NCI-H2107 treated with DMSO at 0.1 percent for 48 hours (cell line): ENCODE measurements around the gene ZDHHC14.
A peak's percentile ranks its signal among the peaks of the same experiment; 100 is the strongest.

ENCODE experiments used
- DNase-seq: peaks from one replicate; lab custom pipeline; 2025; ENCODE audit not compliant: unreplicated experiment; lab: John Stamatoyannopoulos, UW

ZDHHC14 gene

DNA sequence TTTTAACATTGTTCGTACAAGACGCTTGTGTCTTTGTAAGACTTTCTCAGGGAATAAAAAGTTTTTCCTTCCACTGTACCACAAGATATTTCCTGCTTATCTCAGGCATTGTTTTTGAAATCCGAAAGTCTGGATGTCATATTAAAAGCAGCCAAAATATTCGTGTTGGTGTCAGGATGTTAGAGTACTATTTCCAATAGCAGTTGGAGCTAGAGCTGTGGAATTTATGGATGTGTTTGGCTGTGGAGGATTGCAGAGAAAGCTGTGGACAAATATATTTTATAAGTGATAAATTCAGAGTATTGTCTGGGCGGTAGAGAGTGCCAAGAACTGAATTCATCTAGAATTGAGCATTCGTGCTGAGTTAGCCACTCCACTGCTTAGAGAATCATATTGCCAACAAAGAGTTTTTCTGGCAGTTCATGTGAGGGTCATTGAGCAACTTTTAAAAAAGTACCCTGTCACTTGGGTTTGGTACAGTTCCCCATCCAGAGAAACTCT lies 57.7 kb downstream of the ZDHHC14 start:
- DNase-seq = no peak

DNA sequence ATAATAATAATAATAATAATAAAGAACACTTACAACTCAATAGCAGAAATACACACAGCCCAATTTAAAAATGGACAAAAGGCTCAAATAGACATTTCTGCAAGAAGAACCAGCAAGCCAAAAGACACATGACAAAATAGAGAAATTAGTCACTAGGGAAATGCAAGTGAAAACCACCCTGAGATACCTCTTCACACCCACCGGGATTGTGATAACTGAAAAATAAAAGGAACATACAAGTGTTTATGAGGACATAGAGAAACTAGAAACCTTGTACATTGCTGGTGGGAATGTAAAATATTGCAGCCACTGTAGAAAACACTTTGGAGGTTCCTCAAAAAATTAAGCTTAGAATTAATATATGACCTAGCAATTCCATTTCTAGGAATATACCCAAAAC lies 59.2 kb downstream of the ZDHHC14 start:
- DNase-seq = no peak

DNA sequence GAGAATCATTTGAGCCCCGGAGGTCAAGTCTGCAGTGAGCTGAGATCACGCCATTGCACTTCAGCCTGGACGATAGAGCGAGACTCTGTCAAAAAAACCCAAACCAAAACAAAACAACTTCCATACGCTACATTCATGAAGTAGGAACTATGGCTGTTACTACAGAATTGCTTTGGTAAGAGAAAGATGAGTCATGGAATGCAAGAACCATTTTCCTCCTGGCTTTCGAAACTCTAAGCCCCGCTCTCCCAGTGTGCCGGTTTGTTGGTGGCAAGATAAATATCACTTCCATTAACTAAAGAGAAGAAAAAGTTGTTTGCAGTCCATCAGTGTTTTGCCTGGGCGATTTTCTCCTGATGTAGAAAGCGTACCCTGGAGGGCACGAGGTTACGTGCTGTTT lies 61.3 kb downstream of the ZDHHC14 start:
- DNase-seq = no peak

DNA sequence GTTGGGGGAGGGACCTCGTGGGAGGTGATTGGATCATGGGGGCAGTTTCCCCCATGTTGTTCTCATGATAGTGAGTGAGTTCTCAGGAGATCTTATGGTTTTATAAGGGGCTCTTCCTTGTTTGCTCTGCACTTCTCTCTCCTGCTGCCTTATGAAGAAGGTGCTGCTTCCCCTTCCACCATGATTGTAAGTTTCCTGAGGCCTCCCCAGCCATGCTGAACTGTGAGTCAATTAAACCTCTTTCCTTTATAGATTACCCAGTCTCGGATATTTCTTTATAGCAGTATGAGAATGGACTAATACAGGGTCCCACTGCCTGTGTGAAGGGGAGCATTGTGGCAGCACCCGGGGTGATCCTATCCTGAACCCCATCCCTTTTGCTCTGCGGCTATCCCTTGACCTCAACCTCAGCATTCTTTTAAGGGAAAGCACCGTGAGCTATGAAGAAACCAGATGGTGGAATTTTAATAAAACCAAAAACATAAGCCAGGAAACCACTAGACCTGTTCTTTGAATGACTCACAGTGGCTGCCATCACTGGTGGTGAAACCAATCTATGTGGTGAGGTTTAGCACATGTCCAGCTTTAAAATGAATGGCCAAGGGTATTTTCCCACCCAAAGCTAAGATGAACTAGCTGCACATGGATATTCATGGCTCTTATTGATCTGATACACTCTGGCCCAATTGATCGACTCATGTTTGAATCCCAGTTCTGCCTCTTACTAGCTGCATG lies 62.2 kb downstream of the ZDHHC14 start:
- no peak for DNase-seq

DNA sequence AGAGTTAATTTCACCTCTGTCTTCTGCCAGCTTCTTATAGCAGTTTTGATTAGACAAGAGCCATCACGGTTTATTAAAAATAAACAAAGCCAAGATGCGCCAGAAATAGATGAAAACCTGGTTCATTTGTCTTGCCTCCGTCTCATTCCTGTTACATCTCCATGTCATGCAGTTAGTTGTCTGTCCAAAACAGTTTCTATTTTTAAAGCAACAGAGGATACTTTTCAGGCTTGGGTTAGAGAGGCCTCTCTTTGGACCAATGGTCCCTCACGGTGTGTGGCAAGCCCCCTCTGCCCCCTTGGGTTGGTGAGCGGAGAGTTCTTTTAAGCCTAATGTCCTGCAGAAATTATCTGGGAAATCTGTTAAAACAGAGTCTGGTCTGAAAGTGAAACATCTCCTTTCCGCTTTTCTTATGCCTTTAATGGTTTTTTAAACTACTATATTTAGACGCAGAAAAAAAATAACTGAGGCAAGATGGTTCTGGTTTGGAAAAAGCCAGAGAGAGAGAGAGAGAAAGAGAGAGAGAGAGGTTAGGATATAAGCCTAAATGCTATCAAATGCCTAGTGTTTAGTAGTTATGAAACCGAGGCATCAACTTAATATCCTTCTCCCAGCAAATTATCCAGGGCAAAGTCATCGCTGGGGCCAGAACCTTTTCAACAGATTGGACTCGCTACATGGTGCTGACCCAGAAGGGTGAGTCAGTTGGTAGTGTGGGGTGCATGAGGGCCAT lies 64.5 kb downstream of the ZDHHC14 start:
- no peak for DNase-seq

DNA sequence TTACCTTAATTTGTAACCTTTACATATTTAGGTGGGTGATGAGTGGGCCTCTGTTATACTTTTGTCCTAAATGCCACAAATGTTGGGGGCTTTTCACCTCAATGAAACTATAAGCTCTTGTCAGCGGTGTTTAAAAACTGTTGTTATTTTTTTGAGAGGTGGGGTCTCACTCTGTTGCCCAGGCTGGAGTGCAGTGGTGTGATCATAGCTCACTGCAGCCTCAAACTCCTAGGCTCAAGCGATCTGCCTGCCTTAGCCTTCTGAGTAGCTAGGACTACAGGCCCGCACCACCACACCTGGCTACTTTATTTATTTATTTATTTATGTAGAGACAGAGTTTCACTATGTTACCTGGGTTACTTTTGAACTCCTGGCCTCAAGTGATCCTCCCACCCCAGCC lies 66.7 kb downstream of the ZDHHC14 start:
- DNase-seq = no peak

DNA sequence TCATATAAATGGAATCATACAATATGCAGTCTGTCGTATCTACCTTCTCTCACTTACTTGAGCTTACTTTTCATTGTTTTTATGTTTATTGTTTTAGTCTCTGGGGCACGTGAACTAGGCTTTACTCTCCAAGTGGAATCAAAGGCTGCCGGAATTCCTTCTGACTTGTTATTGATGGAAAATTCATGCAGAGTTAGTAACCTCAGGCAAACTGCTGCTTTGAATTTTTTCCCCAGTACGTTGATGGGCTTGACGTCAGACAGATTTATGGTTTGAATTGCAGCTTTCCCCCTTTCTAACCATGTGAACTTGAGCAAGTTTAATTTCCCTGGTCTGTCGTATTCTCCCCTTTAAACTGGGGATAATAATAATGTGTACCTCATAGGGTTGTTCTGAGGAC lies 68.6 kb downstream of the ZDHHC14 start:
- DNase-seq = no peak

DNA sequence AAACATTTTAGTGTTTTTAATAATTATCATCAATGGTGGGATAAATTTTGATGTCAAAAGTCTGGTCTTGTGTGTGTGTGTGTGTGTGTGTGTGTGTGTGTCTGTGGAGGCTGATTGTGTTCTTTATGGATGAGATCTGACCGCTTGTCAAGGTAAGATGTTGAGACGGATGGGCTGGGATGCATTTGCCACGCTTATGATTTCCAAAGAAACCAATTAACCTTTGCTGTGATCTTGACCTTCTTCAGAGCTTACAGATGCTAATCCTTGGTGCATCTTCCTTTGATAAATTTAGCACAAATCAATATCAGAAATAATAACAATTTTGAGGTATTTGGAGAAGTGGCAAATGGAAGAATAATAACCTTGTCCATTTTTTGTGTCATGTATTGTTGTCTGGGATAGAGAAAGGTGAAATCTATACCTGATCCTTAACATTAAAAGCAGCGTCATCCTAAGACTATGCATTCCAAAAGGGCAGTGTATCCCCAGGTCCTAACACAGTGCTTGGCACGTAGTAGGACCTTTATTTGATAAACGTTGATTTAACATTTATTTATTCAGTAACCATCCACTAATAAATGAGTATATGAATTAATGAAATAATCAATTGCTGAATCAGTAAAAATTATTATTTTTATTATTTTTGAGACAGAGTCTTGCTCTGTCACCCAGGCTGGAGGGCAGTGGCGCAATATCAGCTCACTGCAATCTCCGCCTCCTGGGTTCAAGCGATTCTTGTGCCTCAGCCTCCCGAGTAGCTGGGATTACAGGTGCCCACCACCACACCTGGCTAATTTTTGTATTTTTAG lies 70.1 kb downstream of the ZDHHC14 start:
- DNase-seq = no peak

DNA sequence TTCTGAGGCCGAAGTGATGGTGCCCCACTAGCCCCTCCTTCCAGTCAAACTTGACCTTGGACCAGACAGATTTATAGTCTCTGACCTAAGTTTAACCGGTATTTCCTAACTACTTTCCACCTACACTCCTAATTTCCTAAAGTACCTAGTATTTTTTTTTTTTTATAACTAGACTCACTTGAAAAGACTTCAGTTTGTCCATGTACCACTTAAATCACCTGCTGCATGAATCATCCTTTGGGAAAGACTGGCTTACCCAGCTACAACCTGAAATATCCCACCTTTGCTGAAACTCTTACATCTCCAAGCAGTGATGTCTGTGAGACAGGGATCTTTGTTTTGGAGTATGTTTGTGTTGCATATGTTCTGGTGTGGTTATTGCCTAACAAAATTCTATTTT lies 71.1 kb downstream of the ZDHHC14 start:
- DNase-seq = no peak

DNA sequence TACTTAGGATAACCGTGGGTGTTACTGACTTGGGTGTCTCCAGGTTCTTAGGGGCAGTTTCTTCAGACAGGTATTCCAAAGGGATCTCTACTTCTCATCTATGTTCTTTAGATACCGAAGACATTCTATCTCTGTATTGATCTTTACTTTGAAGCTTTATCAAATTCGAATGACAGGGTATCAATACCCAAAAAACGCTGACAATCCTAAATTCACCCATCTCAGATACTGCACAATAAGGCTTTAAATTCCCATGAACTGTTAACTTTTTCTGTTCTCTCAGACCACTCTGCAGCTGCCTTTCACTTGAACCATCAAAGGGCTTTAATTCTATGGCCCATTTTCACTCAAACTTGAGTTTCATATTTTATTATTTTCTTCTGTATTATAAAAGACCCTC lies 72.1 kb downstream of the ZDHHC14 start:
- no peak for DNase-seq

DNA sequence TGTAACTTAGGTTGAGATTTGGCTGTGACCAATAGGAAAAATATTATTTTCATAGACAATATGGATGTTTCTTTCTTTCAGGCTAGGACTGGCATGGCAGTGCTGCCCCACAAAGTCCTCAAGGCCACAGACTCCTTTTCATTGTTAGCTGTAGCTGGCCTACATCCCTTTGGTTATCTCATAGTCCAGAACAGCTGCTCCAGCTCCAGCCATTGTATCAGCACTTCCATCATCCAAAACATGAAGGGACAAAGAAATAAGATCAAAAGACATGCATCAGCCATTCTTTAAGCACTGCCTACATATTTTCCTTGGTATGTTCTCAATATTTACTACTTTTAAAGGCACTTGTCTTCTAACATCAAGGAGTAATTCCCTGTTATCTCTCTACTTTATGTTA lies 73.0 kb downstream of the ZDHHC14 start:
- DNase-seq = no peak

DNA sequence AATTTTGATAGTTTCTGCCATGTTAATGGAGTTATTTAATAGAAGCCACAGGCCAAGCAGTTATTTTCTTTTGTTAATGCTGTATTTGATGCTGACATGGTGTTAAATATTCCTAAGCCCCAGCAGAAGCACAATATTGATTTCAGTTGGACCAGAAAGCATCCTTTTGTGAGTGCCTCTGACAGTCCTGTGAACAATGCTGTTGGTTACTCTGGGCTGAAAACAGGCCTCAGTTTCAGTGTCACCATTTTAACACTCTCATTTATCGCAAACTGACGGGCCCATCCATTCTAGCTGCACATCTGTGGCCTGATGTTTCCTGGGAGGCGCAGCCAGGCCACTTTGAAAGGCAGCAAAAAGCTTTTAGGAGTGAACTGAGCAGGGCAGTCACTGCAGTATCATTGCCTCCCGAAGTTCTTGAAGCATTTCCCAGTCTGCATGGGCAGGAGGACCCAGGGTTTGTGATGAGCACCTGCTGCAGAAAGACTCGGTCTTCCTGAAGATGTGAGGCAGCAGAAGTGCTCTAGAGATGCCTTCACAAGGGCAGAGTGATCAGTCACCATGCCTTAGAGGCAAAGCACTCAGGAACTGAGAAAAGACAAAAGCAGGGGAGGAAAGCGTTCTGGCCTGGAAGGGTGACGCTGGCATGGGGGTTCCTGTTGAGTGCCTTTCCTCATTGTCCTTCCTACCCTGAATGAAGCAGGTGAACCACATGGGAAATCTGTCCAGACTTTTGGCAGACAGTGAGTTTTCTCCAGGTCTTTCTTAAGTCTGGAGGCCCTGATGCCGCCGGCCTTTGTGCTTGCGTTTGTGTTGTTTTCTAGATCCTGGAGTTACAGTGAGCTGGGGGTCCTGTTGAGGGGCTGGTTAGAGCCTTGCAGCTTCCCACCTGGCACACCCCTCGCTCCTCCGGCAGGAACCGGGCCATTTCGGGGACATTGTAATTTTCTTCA lies 74.0 kb downstream of the ZDHHC14 start:
- no peak for DNase-seq

DNA sequence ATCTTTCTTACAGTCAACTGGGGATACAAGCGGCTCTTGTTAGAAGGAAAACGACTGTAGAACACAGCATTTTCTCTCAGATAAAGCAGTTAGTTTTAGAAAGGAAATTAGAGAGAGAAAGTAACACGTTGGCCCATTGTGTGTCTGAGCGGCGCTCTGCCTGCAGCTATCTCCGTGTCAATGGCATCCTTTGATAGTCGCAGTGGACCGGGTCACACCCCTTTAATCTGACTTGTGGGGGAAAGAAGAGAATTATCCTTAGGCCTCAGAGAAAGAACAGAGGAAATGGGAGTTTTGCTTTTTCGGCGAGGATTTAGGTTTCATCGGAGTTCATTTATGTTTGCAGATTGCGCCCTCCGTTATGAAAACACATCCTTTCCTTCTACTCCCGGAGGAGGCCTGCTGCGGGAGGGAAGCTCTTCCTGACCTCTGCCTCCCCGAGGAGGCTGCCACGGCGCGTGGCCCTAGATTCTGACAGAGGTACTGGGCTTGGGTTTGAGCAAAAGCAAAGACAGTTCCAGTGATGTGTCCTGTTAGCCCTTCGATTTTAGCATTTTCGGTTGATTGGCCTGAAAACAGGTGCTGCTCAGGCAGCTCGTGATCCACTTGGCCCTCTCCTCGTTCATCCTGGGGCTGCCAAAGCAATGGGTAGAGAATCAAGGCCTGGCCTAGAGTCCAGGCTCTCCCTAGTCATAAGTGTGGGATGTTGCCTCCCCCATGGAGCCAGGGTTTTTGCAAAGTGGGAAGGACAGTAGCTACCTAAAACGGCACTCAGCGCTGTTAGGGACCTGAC lies 74.9 kb downstream of the ZDHHC14 start:
- DNase-seq = no peak

DNA sequence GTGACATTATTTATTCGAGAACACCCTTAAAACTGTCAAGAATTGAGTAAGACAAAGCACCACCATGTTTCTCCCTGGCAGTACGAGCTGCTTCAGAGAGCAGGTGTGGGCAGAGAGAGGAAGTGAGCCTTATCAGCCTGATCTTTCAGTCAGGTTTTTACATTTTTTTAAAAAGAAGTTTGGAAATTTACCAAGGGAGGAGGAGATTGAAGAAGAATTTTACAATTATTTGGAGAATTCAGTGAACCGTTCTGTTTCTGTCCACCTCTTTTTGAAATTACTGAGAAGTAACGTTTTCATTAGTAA lies 75.5 kb downstream of the ZDHHC14 start:
- DNase-seq = no peak

DNA sequence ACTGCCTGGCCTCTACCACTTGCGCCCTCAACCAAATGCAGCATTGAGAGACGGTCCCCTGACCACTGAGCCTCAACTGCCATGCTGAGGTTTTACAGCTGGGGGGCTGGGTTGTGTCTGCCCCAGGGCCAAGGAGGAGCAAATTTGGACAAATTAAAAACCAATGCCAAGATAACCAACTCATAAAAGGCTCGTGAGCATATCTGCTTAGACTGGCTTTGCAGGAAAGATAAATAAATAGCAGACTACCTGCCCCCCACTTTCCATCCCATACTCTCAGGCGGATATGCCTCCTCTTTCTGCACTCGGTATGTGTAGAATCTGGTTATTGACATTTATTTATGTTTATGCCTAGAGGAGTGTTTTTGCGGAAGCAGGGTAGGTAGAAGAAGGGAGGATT lies 76.8 kb downstream of the ZDHHC14 start:
- no peak for DNase-seq

DNA sequence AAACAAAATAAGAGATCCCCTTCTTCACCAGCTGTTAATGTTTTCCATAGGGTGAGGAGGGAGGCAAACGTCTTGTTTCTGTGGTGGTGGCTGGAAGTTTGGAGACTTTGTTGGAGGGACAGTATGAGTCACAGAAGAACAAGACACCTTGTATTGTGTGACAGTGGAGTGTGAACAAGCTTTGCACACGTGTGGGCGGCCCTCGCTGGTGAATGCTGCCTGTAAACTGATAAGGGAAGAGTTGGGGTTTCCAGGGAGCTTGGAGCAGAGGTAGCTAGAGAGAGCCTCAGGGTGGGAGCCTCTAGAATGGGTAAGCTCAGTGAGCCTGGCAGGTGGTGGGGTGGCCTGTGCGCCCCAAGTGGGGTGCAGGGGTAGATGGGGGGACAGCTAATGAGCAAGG lies 78.3 kb downstream of the ZDHHC14 start:
- DNase-seq = no peak

DNA sequence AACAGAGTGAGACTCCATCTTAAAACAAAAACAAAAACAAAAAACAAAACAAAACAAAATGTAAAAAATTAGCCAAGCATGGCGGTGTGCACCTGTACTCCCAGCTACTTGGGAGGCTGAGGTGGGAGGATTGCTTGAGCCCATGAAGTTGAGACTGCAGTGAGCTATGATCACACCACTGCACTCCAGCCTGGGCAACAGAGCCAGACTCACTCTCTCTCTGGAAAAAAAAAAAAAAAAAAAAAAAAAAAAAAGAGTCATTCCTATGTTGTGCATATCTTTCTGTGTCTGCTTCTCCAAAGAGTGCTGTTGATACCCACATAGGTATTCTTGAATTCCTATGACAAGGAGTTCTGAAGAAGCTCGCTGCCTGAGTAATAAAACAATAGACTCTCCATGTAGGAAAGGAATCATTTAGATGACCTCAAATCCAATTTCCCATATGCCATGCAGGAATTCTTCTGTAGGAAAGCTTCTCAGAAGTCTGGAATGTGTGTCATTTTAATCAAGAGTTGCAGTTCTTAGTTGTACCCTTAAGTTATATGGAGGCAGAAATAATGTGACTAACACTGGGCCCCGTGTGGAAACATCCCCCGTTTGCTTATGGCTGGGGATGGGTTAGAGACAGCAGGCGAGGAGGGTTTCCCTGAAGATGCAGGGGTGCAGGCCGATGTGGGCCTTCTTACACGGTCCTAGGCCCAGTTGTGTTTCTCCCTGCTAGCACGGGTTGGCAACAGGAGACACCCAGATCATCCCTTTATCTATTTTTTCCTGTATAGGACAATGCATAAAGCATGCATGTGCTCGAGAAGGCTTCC lies 79.4 kb downstream of the ZDHHC14 start:
- DNase-seq = no peak

DNA sequence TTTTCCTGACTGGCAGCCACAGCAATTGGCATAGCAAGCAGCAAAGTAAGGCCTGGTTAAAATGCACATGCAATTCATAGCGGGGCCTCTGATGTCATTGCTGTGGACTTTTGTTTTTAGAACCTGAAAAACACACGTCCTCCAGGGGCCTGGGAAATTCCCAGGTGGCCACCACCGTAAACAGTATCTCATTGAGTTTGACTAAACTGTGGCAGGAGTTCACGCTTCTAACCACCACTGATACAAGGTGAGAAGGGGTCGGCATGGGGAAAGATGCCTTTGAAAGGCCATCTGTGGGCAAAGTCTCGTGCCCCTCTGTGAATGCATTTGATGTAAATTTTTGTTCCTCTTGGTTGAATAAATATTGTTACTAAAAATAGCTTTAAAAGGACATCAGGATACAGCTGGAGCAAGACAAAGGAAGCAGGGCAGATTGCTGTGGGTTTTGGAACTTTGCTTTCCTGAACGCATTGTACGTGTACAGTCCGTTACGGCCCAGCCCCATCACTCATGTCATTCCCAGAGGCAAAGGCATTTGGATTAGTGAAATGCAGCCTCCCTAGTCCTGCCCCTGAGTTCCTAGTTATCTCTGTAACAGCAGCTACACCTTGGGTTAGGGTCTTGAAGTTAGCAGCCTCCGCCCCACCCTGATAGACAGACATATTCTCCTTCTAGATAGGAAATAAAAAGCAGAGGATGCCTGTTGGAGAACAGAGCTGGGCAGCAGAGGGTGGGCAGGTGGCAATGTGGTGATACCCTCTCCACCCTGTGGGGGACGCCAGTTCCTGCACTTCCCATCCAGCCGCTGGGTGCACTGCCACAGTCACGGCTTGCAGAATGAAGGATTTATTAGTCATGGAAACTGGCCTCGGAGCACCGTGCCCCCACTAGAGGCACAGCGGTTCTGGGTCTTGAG lies 80.3 kb downstream of the ZDHHC14 start:
- peak; percentile 56 for DNase-seq
